Neutrophil (primary cell): Measurements from ENCODE around the gene ZC3H11A.
"Not testable (repeated sequence)": the region's sequence is repeated elsewhere in the genome, so short reads cannot be mapped to it uniquely, and the experiment has no call there.

Source experiments
- H3K27ac ChIP-seq: fragments of 200-600 bp; sonication (generic); 2 replicates; pipeline ENCODE4 v1.5.1; 2016; ENCODE audit warnings: mild to moderate bottlenecking, moderate library complexity
- H3K27me3 ChIP-seq: fragments of 200-600 bp; sonication (generic); 2 replicates; pipeline ENCODE4 v1.6.0; 2016; ENCODE audit warnings: mild to moderate bottlenecking
- H3K36me3 ChIP-seq: fragments of 200-600 bp; sonication (generic); 2 replicates; pipeline ENCODE4 v1.5.1; 2017
- H3K4me1 ChIP-seq, 2 experiments: fragments of 200-600 bp in 1 of 2; sonication (generic) in 1 of 2; 1 replicate in 1 of 2; 2 replicates in 1 of 2; pipeline versions ENCODE4 v1.5.1 to v1.6.1; 2013 to 2016; ENCODE audit warnings: low read depth in 1 of 2, low read length in 1 of 2, mild to moderate bottlenecking in 1 of 2, moderate library complexity in 1 of 2; ENCODE audit not compliant: control insufficient read depth in 1 of 2, insufficient read depth in 1 of 2
- H3K4me3 ChIP-seq, 2 experiments: fragments of 200-600 bp in 1 of 2; sonication (generic) in 1 of 2; 1 replicate in 1 of 2; 2 replicates in 1 of 2; pipeline ENCODE4 v1.5.1; 2013 to 2016; ENCODE audit warnings: low read depth in 1 of 2, low read length in 1 of 2, mild to moderate bottlenecking in 1 of 2, moderate library complexity in 1 of 2
- H3K9me3 ChIP-seq: fragments of 200-600 bp; sonication (generic); 2 replicates; pipeline ENCODE4 v1.5.1; 2016
- CTCF ChIP-seq: fragments of 200-600 bp; sonication (generic); IDR thresholded peaks from 2 replicates; pipeline ENCODE4 v1.5.1; 2016; ENCODE audit warnings: antibody characterized with exemption

Gene ZC3H11A

GRCh38 chr1:203760506-203760905 is 34.9 kb upstream of the ZC3H11A start:
- H3K9me3 ChIP-seq, result no peaks in the 10 kb centered on the region
- H3K27me3 ChIP-seq, result no peaks in the 10 kb centered on the region
- no peak overlapping the region for H3K27ac ChIP-seq
- no peak overlapping the region for H3K4me3 ChIP-seq
- no peaks in the 10 kb centered on the region for H3K36me3 ChIP-seq
- H3K4me1 ChIP-seq, result peaks cover 0 to 8% of the 10 kb centered on the region in 2 experiments
- no peak for TF ChIP-seq CTCF

- not testable (repeated sequence) for H3K27ac ChIP-seq, H3K36me3 ChIP-seq, H3K9me3 ChIP-seq, H3K27me3 ChIP-seq, H3K4me3 ChIP-seq, H3K4me1 ChIP-seq
These were observed 33.5 kb upstream of the ZC3H11A start for GRCh38 chr1:203761958-203762357.

- Histone ChIP-seq H3K36me3 (no peaks in the 10 kb centered on the region), H3K27me3 (no peaks in the 10 kb centered on the region), H3K9me3 (no peaks in the 10 kb centered on the region), H3K27ac (no peak overlapping the region), H3K4me1 (peaks cover 3 to 8% of the 10 kb centered on the region in 2 experiments), H3K4me3 (no peak overlapping the region)
- TF ChIP-seq CTCF, result no peak
These were observed 31.9 kb upstream of the ZC3H11A start for GRCh38 chr1:203763505-203763904.

- H3K36me3 ChIP-seq, result no peaks in the 10 kb centered on the region
- no peak overlapping the region for H3K4me3 ChIP-seq
- H3K27me3 ChIP-seq, result no peaks in the 10 kb centered on the region
- peaks cover 12 to 15% of the 10 kb centered on the region in 2 experiments for H3K4me1 ChIP-seq
- H3K9me3 ChIP-seq, result no peaks in the 10 kb centered on the region
- H3K27ac ChIP-seq, result no peak overlapping the region
- no peak for TF ChIP-seq CTCF
These were observed 31.1 kb upstream of the ZC3H11A start for GRCh38 chr1:203764105-203765028.

GRCh38 chr1:203765029-203765837 is 30.2 kb upstream of the ZC3H11A start, which contains the start of gene LAX1:
Gene LAX1 (plus strand): TSS chr1:203765183. CDS start chr1:203765566, 383 bp downstream.
- Histone ChIP-seq H3K4me1 (peaks cover 19 to 22% of the 10 kb centered on the region in 2 experiments), H3K9me3 (no peaks in the 10 kb centered on the region), H3K4me3 (no peak within 1 kb of the TSS), H3K27me3 (no peaks in the 10 kb centered on the region), H3K27ac (no peak within 1 kb of the TSS), H3K36me3 (no peaks in the 10 kb centered on the region)
- no peak for TF ChIP-seq CTCF
